A549 treated with RU486 at 1 μM for 4 hours (cell line): ENCODE measurements around the gene PDK4. TPM values are rescaled to one million over a fixed set of nuclear protein-coding genes. Genes with fewer than 3 reads are reported as not detected.

Experiments
- total RNA-seq: library from RNA; stranded (reverse); fragments of 200-300 nt; extraction: Qiagen RNA extraction; gene quantifications from 5 replicates; pipeline ENCODE4 v1.2.3, GENCODE V29; 2022; ENCODE audit warnings: low read depth

The PDK4 gene
- 10.6 to 23.7 TPM (median 22.0 TPM) in 5 replicates for total RNA-seq

DNA sequence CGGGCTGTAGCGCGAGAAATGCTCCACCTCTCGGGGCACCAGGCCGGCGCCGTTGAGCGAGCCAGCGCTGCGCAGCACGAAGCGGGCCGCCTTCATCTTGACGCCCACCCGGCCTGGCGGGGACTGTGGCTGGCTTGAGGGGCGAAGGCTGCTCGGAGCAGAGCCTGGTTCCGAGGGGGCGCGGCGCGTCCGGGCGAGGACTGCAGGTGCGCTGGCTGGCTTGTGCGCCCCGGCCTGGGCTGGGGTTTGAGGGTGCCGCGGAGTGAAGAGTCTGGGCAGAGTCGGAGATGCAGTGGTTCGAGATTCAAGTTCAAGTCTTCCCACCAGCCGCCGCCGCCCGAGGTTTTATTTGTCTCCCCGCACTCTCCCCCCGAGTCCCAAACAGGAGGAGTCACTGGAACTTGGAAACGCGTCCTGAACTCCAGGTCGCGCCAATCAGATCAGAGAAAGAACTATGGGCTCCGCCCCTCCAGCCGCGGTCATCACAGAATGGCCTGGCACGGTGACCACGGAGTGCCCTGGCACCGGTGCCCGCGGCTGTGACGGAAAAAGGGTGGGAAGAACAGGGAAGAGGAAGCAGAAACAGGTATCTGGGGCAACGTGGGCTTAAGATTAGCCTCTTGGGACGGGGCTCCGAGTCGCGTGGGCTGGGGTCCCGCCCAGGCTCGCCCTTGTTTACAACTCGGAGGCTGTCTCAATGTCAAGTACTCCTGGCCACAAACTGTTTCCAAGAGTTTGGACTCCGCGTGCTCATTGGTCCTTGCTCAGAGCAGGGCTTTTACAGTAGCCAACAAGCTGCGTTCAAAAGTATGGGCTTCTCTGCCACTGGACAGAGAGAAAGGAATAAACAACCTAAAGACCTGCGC, at the start of gene PDK4:
PDK4 (minus strand) TSS at position 319 of the 866 bp plus-strand sequence; CDS start at position 96, 223 bp downstream.

Other genes with a start within 250 kb of the PDK4 start
- gene PON3, start 200.1 kb downstream of the PDK4 start, total RNA-seq: 27.0 to 38.0 TPM (median 34.3 TPM) in 5 replicates
- 189 to 327 TPM (median 313 TPM) in 5 replicates for gene PON2, start 161.5 kb downstream of the PDK4 start, total RNA-seq
- 0.20 to 0.43 TPM (median 0.39 TPM) in 4 of 5 replicates, not detected in the other for gene ASB4, start 110.6 kb downstream of the PDK4 start, total RNA-seq
- gene DYNC1I1, start 176.0 kb upstream of the PDK4 start, total RNA-seq: 0.07 to 0.20 TPM (median 0.16 TPM) in 3 of 5 replicates, not detected in the others